Measurements from ENCODE around the gene NXPH3.

Gene NXPH3

GRCh38 chr17:49630113-49630900, 54.6 kb downstream of the NXPH3 start:
- no peak for TF ChIP-seq CTCF (IDR thresholded peaks at IDR 0.05; ENCODE audit: insufficient read depth, missing control alignments)
- DNase-seq (ENCODE audit: insufficient read length, low spot score) (no peak), FAIRE-seq (no peak)

GRCh38 chr17:49631496-49631895, 55.8 kb downstream of the NXPH3 start:
- no peak for TF ChIP-seq CTCF (IDR thresholded peaks at IDR 0.05; ENCODE audit: insufficient read depth, missing control alignments)
- FAIRE-seq (no peak), DNase-seq (ENCODE audit: insufficient read length, low spot score) (no peak)
